NCI-H1048 (cell line): ENCODE results near the gene CCT3.

Source experiments
- DNase-seq: peaks from one replicate; lab custom pipeline; 2025; lab: John Stamatoyannopoulos, UW

The CCT3 gene

GRCh38 chr1:156276966-156277381, 61.1 kb downstream of the CCT3 start:
- DNase-seq = no peak

DNA sequence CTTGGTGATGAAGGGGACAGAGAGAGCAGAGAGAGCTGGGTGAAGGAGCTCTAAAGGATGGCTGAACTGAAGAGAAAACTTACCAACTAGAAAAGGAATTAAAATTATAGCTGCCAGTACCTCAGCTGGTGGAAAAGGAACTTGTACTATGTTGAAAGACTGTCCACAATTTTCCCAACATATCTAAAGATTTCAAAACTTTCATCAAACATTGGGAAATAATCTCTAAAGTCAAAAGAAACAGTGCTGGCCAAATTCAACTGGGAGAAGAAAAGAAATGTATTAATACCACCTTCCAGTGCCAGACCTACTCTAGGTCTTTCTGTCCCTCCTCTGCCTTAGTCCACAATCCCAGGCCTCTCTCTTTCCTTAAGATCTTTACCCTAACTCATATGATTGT, 61.6 kb downstream of the CCT3 start:
- no peak for DNase-seq

DNA sequence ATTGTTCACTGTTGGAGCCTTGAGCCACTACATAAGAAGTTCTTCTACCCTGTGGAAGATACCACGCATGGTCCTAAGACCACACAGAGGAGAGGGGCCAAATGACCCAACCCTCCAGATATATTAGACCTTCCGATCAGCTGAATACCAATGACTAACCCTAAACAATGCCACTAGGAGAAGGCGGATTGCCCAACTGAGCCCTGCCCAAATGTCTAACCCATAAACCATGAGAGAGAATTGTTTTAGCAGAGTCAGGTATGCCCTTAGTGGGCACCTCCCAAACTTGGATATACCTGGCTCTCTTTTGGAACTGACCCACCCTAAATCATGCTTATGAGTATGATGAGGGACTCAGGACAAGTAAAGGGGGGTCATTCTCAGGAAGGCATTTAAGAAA, 67.8 kb downstream of the CCT3 start:
- no peak for DNase-seq

- no peak for DNase-seq
These were observed 69.8 kb downstream of the CCT3 start for GRCh38 chr1:156268336-156268735.

DNA sequence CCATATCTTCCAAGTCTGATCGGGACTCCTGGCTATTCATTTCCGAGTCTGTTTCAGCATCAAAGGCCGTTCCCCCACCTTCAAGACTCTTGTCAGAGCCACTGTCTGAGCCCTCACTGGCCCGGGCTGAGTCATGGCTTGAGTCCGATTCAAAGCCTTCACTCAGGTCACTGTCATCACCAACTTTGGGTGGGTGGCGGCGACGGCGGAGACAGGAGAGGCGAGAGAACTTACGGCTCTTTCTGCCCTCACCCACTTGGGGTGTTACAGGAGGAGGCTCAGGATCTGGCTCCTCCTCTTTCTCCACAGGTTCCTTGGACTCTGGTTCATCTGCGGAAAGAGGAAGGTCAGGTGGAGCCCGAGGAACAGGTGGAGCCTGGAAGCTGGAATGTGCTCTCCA, 72.0 kb downstream of the CCT3 start:
- no peak for DNase-seq

GRCh38 chr1:156263288-156263655, 74.8 kb downstream of the CCT3 start:
- no peak for DNase-seq

GRCh38 chr1:156262461-156263287, 75.4 kb downstream of the CCT3 start:
- DNase-seq = no peak

- DNase-seq = no peak
These were observed 77.2 kb downstream of the CCT3 start for GRCh38 chr1:156260896-156261295.

DNA sequence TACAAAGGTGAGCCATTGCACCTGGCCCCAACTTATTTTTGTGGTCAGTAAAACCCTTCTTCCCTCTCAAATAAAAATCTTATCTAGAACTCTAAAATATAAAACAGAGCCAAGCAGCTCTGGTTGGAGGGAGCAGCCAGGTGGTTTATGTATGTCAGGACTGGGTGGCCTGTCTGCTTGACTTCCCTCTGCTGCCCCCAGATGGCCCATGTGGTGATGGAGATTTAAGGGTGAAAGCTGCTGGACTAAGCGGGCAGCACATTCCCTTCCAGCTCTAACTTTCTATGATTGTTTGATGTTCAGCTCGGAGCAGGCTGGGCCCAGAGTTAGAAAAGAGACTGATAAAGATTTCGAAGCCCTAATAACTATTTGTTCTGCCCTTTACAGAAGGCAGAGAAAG, 78.3 kb downstream of the CCT3 start:
- no peak for DNase-seq
